ENCODE measurements around the gene TMEM256.
A peak's percentile ranks its signal among the peaks of the same experiment; 100 is the strongest.

Gene TMEM256

GRCh38 chr17:7403977-7404736, at the start of gene TMEM256:
Gene TMEM256 (minus strand): TSS chr17:7404097. CDS start chr17:7404084, 13 bp downstream.
- DNase-seq, result peak; percentile 100

- DNase-seq, result no peak
These were observed 44.6 kb upstream of the TMEM256 start for GRCh38 chr17:7448461-7448860.

GRCh38 chr17:7445619-7445968, 41.7 kb upstream of the TMEM256 start:
- DNase-seq, result peak; percentile 55 to 78

- DNase-seq, result peak; percentile 55 to 79
These were observed 41.1 kb upstream of the TMEM256 start, which contains the start of gene CHRNB1 for GRCh38 chr17:7444682-7445618. Gene CHRNB1 (plus strand): TSS chr17:7445061. CDS start chr17:7445128, 67 bp downstream.

GRCh38 chr17:7443499-7444485, 39.9 kb upstream of the TMEM256 start:
- no peak for DNase-seq

DNA sequence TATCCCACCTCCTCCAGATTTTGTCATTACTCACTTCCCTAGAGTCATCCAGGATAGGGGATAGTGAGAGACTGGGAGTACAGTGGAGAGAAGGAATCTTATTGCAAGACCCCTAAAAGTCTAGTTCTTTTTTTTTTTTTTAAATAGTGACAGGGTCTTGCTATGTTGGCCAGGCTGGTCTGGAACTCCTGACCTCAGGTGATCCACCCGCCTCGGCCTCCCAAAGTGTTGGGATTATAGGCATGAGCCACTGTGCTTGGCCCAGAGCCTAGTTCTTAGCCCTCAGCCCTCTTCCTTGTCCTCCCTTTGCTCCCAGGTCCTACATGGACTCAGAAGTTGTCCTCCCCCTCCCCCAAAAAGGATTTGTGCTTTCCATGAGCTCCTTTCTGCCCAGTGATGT, 38.2 kb upstream of the TMEM256 start:
- no peak for DNase-seq

GRCh38 chr17:7441266-7441665, 37.4 kb upstream of the TMEM256 start:
- DNase-seq, result no peak

DNA sequence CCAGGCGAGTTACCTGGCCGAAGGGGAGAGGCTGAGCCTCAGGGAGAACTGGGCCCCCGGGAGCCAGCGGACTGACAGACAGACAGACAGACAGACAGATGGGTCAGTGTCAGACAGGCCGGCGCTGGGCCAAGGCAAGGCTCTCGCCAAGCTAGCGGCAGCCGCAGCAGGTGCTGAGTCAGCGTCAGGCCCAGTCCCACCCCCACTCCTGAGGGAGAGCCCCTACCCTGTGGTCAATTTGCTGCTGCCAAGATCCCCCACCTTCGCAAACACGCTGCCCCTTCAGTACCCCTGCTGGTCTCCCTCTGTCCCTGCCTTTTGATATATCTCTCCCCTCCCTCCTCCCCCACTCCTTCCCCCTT, 36.9 kb upstream of the TMEM256 start:
- DNase-seq, result no peak

DNA sequence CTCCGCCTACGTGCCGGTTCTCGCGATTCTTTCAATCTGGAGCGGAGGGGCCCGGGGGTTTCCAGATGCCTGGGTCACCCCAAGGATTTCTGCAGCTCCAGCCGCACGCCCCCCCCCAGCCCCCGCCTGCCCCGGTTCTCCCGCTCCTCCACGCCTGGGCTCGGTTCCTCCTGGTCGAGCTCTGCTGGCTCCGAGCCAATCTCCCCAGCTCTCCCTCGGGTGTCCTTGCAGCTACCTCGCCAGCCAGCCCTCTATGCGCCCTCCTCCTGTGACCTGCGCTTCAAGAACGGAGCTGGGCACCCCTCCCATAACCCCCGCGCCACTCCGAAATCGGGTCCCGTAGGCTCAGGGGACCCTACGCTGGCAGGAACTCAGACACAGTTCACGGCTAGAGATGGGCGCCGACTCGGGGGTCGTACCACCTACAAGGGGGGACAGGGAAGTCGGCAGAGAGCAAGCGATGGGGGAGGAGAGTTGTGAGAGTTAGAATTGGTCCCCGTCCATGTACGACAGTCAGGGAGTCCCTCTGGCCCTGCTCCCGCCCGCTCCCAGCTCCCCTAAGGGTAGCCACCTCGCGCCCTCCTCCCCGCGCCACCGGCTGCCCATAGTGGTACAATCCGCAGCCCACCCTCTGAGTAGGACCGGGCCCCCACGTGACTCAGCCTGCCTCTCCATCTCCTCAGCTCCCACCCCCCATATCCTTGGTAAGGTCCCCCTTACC, 36.4 kb upstream of the TMEM256 start:
- DNase-seq, result no peak

- no peak for DNase-seq
These were observed 35.7 kb upstream of the TMEM256 start, which contains the start of gene FGF11 for GRCh38 chr17:7439462-7440112. Gene FGF11 (plus strand): TSS chr17:7439512. CDS start chr17:7439621, 109 bp downstream.

- DNase-seq, result no peak
These were observed 35.0 kb upstream of the TMEM256 start for GRCh38 chr17:7438656-7439460.

GRCh38 chr17:7437950-7438614, 34.2 kb upstream of the TMEM256 start:
- DNase-seq, result no peak

GRCh38 chr17:7437369-7437863, 33.5 kb upstream of the TMEM256 start:
- DNase-seq, result no peak

DNA sequence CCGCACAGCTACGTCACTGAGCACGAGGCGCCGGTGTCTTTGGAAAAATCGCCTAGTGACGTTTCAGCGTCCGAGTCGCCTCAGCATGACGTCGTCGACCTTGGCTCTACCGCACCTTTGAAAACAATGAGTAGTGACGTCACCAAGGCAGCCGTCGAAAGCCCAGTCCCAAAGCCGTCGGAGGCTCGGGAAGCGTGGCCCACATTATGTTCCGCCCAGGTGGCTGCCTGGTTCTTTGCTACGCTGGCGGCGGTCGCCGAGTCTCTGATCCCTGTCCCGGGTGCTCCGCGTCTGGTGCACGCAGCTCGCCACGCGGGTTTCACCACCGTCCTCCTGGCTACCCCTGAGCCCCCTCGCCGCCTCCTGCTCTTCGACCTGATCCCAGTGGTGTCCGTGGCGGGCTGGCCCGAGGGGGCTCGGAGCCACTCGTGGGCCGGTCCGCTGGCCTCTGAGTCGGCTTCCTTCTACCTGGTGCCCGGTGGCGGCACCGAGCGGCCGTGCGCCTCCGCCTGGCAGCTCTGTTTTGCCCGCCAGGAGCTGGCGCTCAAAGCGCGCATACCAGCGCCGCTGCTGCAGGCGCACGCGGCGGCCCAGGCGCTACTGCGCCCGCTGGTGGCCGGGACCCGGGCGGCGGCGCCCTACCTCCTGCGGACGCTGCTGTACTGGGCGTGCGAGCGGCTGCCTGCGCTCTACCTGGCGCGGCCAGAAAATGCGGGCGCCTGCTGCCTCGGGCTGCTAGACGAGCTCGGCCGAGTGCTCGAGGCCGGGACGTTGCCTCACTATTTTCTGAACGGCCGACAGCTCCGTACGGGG, 32.9 kb upstream of the TMEM256 start:
- peak; percentile 84 to 89 for DNase-seq

- DNase-seq, result peak; percentile 59 to 73
These were observed 32.0 kb upstream of the TMEM256 start for GRCh38 chr17:7435676-7436555.

- DNase-seq, result no peak
These were observed 28.4 kb upstream of the TMEM256 start for GRCh38 chr17:7432296-7432695.

DNA sequence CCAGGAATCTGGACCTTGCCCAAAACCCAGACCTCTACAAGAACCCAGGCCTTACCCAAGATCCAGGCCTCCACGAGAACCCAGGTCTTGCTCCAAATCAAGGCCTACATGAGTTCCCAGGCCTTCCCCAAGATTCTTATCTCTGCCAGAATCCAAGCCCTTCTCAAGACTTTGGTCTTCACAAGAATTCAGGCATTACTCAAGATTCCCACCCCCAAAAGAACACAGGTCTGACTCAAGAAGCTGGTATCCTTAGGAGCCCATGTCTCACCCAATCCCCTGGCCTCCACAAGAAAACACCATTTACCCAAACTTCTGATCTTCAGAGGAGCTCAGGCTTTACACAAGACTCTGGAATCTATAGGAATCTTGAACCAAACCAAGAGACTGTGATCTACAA, 27.3 kb upstream of the TMEM256 start:
- no peak for DNase-seq

DNA sequence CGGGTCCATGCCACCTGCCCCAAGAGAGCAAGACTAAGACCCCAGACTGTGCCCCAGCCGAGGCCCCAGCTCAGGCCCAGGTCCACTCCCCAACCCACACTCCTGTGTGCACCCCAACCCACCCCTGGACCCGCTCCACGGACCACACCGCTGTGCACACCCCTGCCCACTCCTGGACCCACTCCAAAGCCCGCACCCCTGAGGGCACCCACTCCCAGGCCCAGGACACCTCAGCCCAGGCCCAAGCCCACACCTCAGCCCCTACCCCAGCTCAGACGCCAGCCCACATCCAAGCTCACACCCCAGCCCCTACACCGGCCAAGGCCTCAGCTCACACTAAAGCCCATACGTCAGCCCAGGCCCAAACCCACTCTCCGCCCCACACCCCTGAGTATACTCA, 25.8 kb upstream of the TMEM256 start:
- DNase-seq, result no peak
